GM21526 (cell line): Measurements from ENCODE around the gene SNX3.

Source experiments
- ATAC-seq: cut with Tn5 transposase; IDR thresholded peaks from one replicate; pipeline ENCODE4 v1.9.1; 2021; ENCODE audit warnings: moderate library complexity; ENCODE audit not compliant: unreplicated experiment, low FRiP score

The SNX3 gene

GRCh38 chr6:108209738-108210137 is 51.1 kb downstream of the SNX3 start:
- ATAC-seq = no peak

DNA sequence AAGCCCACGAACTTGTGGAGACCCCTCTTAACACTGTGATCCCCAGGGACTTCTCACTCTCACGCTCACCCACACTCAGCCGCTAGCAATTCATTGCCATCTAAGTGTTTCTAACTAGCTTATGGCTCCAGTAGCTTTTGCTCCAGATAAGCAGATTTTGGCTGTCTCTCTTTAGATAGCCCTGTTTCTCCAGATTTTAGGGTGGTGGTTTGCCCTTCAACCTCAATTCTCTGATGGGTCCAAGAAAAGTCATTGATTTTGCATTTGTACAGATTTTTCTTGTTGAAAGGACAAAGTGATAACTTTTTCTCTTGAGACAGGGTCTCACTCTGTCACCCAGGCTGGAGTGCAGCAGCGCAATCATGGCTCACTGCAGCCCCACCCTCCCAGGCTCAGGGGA is 53.8 kb downstream of the SNX3 start:
- no peak for ATAC-seq

DNA sequence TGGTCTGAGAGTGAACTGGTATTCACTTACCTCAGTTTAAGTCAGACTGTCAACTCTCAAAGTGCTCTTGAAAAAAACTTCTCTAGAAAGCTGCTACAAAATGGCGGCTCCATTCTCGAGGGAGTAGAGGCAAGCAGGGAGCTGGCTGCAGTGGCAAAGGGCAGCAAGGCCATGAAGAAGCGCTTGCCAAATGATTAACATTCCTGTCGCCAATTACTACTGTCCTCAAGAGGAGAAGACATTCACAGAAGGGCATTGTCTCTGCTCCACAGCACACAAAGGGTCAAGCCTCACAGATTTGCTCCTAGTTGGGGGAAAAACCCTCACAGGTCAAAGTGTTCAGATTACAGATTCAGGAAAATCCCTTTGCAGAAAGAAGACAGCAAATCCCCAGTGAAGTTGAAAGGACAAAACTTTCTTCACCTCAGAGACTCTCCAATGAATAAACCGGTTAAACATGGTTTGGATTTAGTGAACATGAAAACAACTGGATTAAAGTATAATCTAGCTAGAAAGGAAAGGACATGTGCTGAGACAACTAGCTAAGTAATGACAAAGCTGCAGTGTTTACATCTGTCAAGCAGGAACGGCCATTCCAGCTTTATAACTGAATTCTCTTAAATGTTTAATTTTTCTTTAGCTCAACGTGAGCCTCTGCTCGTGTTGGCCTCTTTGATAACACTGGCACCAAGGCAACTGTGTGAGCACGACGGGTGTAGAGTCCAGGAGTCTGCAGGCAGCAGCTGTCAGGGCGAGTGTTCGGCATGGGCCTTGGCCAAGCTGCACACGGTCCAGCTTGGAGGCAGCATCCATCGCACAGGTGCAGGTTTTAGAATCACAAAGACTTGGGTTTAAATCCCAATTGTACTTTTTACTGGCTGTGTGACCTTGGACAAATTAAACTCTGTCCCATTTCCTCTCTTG is 57.4 kb downstream of the SNX3 start:
- ATAC-seq = no peak

DNA sequence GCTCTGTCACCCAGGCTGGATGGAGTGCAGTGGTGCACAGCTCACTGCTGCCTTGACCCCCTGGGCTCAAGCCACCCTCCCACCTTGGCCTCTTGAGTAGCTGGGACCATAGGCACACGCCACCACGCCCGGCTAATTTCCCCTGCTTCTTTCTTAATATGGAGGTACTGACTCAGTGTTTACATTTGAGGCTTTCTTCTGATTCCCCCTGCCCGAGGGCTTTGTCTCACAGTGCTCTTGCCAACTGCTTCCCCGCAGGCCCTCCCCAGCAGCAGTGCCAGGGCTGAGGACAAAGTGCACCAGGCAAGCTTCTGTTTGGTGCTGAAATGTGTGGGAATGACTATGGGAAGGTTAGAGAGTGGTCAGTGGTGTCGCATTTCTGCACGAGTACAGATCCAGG is 60.2 kb downstream of the SNX3 start:
- no peak for ATAC-seq

DNA sequence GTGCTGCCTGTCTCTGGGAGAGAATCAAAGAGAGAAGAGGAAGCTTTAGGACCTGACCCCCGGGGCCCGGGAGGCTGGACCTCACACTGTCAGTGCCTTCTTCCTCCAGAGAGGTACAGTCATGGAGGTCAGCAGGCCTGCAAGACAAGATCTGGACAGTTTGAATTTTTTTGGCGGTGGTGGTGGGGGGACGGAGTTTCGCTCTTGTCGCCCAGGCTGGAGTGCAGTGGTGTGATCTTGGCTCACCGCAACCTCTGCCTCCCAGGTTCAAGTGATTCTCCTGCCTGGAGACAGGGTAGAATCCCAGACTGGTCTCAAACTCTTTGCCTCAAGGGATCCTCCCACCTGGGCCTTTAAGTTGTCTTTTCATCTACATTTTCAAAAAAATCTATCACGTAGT is 60.7 kb downstream of the SNX3 start:
- no peak for ATAC-seq

- no peak for ATAC-seq
These were observed 61.9 kb downstream of the SNX3 start for GRCh38 chr6:108198761-108199498.

GRCh38 chr6:108195209-108195608 is 65.6 kb downstream of the SNX3 start:
- no peak for ATAC-seq

DNA sequence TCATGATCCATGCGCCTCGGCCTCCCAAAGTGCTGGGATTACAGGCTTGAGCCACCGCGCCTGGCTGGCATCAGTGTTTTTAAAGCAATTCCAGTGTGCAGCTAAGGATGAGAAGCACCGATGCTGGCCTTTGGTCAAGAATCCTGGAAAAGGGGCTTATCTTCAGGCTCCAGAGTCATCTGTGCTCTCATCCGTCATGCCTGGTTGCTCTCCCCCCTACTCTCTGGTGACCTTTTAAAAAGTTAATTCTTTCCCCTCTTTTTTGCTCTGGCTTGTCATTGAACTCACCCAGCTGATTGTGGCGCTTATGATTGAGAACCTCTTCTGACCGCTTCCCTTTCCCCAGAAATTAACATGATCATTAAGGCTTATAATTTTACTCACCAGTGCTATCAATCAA is 66.3 kb downstream of the SNX3 start:
- no peak for ATAC-seq

GRCh38 chr6:108193835-108194234 is 67.0 kb downstream of the SNX3 start:
- ATAC-seq = no peak

DNA sequence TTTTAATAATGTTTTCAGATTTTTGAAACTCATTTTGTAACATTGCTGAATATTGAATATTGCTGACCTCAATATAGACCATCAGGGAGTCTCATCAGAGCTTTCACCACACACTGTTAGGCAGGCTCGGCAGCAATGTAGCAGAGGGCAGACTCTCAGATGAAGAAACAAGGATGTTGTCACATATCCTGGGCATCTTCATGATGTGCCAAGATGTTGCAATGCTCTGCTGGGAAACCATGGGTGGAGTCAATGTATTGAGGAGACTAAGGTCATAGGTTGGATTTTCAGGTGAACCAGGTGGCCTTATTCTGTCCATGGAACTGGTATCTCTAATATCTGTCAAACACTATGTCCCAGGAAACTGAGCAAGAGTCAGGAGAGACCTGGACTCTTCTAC is 67.7 kb downstream of the SNX3 start:
- ATAC-seq = no peak

- ATAC-seq = no peak
These were observed 73.3 kb downstream of the SNX3 start for GRCh38 chr6:108187519-108187918.

- ATAC-seq = no peak
These were observed 74.6 kb downstream of the SNX3 start for GRCh38 chr6:108186226-108186625.

GRCh38 chr6:108180776-108181175 is 80.1 kb downstream of the SNX3 start:
- no peak for ATAC-seq

- no peak for ATAC-seq
These were observed 80.6 kb downstream of the SNX3 start for GRCh38 chr6:108180266-108180665.

DNA sequence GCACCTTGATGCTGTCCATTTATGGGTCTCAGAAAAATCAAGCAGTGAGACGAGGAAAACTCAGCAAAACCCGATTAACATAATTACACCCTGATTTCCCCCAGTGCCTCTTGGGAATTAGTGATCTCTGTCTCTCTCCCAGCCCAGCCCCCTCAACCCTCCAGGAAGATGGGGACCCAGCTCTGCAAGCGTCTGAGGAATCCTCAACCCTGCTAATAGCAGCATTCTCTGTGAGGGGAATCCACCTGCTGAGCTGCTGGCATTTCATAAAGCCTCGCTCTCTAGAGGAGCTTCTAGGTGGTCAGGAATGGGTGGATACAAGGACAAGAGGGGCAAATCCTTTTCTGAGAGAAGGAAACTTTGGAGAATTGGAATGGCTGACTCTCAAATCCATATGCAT is 81.1 kb downstream of the SNX3 start:
- ATAC-seq = no peak

DNA sequence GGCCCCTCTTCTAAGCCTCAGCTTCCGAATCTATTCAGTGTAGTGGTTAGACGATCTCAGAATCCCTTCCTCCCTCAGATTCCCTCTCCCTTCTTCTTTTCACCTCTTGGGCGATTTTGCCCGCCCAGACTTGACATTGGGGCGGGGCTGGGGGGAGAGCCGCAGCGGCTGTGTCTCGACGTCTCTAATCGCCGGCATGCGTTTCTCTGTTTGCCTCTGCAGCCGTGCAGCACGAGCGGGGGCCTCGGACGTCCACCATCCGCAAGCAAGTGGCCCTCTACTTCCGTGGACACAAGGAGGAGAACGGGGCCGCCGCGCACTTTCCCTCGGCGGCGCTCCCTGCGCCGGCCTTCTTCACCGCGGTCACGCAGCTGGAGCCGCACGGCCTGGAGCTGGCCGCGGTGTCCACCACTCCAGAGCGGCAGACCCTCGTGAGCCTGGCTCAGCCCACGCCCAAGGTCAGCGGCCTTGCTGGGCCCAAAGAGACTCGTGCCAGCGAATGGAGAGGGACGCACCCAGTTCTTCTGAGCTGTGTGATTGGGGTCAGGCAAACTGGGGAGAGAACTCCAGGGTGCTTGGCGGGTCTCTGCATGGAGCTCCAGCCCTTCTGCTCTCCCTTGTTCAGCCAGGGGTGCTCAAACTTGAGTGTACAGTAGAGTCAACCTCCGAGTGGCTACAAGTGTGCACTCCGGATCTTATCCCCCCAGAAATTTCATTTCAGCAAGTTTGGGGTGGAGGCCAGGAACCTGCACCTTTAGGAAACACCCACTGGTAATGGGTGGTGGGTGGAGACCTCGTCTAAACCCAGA is 84.4 kb downstream of the SNX3 start:
- no peak for ATAC-seq

DNA sequence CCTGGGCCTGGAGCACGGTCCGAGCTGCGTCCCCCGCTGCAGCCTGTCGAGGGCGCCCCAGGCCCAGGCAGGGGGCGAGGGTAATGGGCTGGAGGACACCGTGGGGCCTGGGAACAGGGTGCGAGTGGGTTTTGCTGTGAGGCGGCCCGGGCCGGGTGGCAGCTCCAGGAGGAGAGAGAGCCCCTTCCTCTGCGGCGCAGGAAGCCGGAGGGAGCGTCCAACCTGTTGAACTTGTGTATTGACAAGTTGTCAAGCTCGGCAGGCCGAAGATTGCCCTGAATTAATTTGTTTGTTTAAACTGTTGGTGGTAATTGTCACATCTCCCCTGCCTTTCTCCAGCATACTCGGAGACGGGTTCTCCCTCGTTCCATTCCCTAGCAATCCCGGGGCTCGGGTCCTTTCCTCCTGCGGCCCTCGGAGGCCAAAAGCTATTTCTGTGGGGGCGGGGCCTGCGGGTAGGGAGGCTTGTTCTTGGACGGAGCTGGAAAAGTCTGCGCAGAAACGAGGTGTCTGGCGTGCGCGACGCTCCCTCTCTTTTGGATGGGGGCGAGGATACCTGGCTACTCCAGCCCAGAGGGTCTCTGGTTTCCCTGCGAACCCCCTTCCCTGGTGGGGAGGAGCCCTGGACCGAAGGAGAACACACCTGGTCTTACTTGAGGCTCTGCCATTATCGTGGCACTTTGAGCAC is 85.1 kb downstream of the SNX3 start:
- no peak for ATAC-seq

DNA sequence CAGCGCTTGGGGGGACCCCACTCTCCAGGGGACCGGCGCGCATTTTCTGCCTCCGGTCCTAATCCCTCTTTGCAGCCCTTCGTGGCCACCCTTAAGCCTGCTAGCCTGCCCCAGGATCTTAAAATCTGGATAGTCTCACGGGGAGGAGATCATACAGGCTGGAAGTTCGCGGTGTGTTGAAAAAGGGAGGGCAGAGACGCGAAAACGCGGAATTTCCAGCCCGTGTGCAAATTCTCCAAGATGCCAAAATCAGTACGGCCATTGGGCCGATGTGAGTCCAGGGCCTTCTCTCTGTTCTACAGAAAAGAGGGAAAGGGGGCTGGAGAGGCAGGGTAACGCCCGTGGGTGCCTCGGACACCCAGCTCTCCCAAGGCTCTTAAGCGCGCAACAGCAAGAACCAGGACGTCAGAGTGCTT is 85.7 kb downstream of the SNX3 start:
- no peak for ATAC-seq

DNA sequence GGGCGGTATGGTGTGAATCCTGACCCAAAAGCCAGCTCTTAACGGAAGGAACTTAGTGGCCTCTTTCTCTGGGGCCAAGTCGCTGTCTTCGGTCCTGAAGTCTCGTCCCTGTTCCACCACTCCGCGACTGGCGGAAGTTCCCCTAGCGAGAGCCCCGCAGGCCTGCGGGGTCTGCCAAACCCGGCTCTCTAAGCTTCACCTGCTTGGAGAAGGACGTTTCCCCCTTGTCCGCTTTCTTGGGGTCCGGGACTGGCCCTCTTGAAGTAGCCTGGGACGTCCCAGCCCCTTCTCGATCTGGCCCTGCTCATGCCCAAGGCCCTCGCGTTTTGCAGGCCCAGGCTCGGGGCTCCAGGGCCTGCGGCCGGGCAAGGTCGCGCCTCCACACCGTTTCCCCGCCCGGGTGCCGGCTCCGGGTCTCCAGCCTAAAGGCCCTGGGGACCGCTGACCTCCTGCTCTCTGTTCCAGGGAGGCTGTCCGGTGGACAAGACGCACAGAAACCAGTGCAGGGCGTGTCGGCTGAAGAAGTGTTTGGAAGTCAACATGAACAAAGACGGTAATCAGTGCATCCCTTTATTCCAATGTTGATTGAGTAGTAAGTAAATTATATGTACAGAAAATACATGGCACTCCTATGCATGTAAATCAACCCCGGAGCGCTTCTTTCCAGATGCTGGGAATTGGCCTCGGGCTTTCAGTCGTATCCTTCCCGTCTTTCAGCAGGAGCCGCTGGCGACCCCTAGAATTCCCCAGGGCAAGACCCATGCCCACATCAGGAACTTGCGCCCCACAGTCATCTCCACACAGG is 86.3 kb downstream of the SNX3 start:
- no peak for ATAC-seq
